Skin epidermis (tissue), 12 donors: ENCODE measurements around the gene DTX3.
"Not testable (repeated sequence)": the region's sequence is repeated elsewhere in the genome, so short reads cannot be mapped to it uniquely, and the experiment has no call there.

Experiments
- H3K27ac ChIP-seq, 21 experiments: fragments of 200-600 bp; sonication (generic) in 11 of 21; one replicate each; pipeline ENCODE4 v1.5.0; 2020; ENCODE audit warnings: mild to moderate bottlenecking in 3 of 21, inconsistent platforms in 2 of 21, moderate library complexity in 2 of 21
- H3K4me3 ChIP-seq, 7 experiments: fragments of 200-600 bp; sonication (generic) in 2 of 7; one replicate each; pipeline ENCODE4 v1.5.0; 2020; ENCODE audit warnings: inconsistent platforms in 2 of 7, mild to moderate bottlenecking in 2 of 7, moderate library complexity in 1 of 7

DTX3 gene

GRCh38 chr12:57604454-57604991 is at the start of gene DTX3:
DTX3 (plus strand) TSS chr12:57604824; CDS start chr12:57606518, 1,694 bp downstream.
- Histone ChIP-seq H3K4me3 (peak within 1 kb of the TSS; percentile 43 to 80 (median 55)), H3K27ac (peak within 1 kb of the TSS; percentile 53 to 91 (median 86))

- Histone ChIP-seq H3K27ac (no peak overlapping the region), H3K4me3 (no peak overlapping the region)
Observed at GRCh38 chr12:57554897-57555296, 49.7 kb upstream of the DTX3 start.

- Histone ChIP-seq H3K27ac (no peak overlapping the region), H3K4me3 (no peak overlapping the region)
Observed at GRCh38 chr12:57558864-57559263, 45.8 kb upstream of the DTX3 start.

- no peak overlapping the region for H3K4me3 ChIP-seq
- no peak overlapping the region for H3K27ac ChIP-seq
Observed at GRCh38 chr12:57560516-57560915, 44.1 kb upstream of the DTX3 start.

- H3K4me3 ChIP-seq = not testable (repeated sequence)
Observed at GRCh38 chr12:57561117-57561516, 43.5 kb upstream of the DTX3 start.

GRCh38 chr12:57563358-57563757 is 41.3 kb upstream of the DTX3 start:
- no peak overlapping the region for H3K27ac ChIP-seq
- H3K4me3 ChIP-seq = no peak overlapping the region

More at GRCh38 chr12:57561117-57561516, 43.5 kb upstream of the DTX3 start:
- H3K27ac ChIP-seq = not testable (repeated sequence)

- Histone ChIP-seq H3K27ac (no peak overlapping the region), H3K4me3 (no peak overlapping the region)
Observed at GRCh38 chr12:57564178-57564740, 40.4 kb upstream of the DTX3 start.

- H3K27ac ChIP-seq = no peak overlapping the region
- H3K4me3 ChIP-seq = no peak overlapping the region
Observed at GRCh38 chr12:57568838-57569237, 35.8 kb upstream of the DTX3 start.

- Histone ChIP-seq H3K4me3 (no peak overlapping the region), H3K27ac (no peak overlapping the region)
Observed at GRCh38 chr12:57569858-57570257, 34.8 kb upstream of the DTX3 start.

GRCh38 chr12:57570438-57570837 is 34.2 kb upstream of the DTX3 start:
- not testable (repeated sequence) for H3K4me3 ChIP-seq

GRCh38 chr12:57571926-57572762 is 32.5 kb upstream of the DTX3 start:
- H3K4me3 ChIP-seq = no peak overlapping the region
- no peak overlapping the region for H3K27ac ChIP-seq

More at GRCh38 chr12:57570438-57570837, 34.2 kb upstream of the DTX3 start:
- H3K27ac ChIP-seq = not testable (repeated sequence)

GRCh38 chr12:57574795-57575194 is 29.8 kb upstream of the DTX3 start:
- Histone ChIP-seq H3K27ac (no peak overlapping the region), H3K4me3 (no peak overlapping the region)

GRCh38 chr12:57575771-57576612 is 28.6 kb upstream of the DTX3 start:
- H3K4me3 ChIP-seq = no peak overlapping the region
- no peak overlapping the region for H3K27ac ChIP-seq

GRCh38 chr12:57576613-57577160 is 27.9 kb upstream of the DTX3 start:
- H3K27ac ChIP-seq = no peak overlapping the region
- no peak overlapping the region for H3K4me3 ChIP-seq

- Histone ChIP-seq H3K27ac (no peak overlapping the region), H3K4me3 (no peak overlapping the region)
Observed at GRCh38 chr12:57577981-57578758, 26.5 kb upstream of the DTX3 start.

- no peak overlapping the region for H3K4me3 ChIP-seq
- H3K27ac ChIP-seq = no peak overlapping the region
Observed at GRCh38 chr12:57579011-57579410, 25.6 kb upstream of the DTX3 start.

GRCh38 chr12:57579677-57580465 is 24.8 kb upstream of the DTX3 start:
- no peak overlapping the region for H3K4me3 ChIP-seq
- H3K27ac ChIP-seq = no peak overlapping the region

- Histone ChIP-seq H3K27ac (no peak overlapping the region), H3K4me3 (no peak overlapping the region)
Observed at GRCh38 chr12:57580466-57580795, 24.2 kb upstream of the DTX3 start.
